B cell (primary cell): ENCODE data around the gene LZTFL1.

ENCODE experiments used
- EZH2 ChIP-seq: IDR thresholded peaks from 2 replicates; pipeline ENCODE4 v1.6.1; 2012; ENCODE audit warnings: borderline replicate concordance, low read depth, mild to moderate bottlenecking, moderate library complexity, low read length; ENCODE audit not compliant: insufficient read depth, poor library complexity, severe bottlenecking
- TF ChIP-seq, protein P1 (sequence below): fragments of 200-600 bp; IDR thresholded peaks from one replicate; pipeline ENCODE4 v1.8.0; 2022; ENCODE audit warnings: antibody characterized with exemption, mild to moderate bottlenecking

DNA sequence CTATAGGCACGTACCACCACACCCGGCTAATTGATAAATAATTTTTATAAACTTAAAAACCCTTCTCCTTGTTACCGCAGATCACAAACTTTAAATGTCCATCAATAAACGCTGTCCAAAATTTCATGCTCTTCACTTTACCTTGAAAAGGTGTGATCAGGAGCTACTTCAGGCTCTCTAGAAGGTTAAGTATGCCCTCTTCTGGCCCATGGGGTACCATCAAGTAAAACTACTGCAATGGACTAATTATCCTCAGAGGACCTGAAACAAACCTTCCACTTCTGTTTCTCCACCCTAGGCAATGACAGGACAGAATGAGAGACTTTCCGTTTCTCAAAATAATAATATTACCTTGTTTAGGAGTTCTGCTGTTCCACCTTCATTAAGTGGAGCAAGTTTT lies 9.2 kb downstream of the LZTFL1 start:
- TF ChIP-seq, protein P1, sequence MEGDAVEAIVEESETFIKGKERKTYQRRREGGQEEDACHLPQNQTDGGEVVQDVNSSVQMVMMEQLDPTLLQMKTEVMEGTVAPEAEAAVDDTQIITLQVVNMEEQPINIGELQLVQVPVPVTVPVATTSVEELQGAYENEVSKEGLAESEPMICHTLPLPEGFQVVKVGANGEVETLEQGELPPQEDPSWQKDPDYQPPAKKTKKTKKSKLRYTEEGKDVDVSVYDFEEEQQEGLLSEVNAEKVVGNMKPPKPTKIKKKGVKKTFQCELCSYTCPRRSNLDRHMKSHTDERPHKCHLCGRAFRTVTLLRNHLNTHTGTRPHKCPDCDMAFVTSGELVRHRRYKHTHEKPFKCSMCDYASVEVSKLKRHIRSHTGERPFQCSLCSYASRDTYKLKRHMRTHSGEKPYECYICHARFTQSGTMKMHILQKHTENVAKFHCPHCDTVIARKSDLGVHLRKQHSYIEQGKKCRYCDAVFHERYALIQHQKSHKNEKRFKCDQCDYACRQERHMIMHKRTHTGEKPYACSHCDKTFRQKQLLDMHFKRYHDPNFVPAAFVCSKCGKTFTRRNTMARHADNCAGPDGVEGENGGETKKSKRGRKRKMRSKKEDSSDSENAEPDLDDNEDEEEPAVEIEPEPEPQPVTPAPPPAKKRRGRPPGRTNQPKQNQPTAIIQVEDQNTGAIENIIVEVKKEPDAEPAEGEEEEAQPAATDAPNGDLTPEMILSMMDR = no peak
- no peak for TF ChIP-seq EZH2
